UCSD-AML1 (cell line): Measurements from ENCODE around the gene BMPR2.
"Not testable (repeated sequence)": the region's sequence is repeated elsewhere in the genome, so short reads cannot be mapped to it uniquely, and the experiment has no call there.

Source experiments
- DNase-seq: peaks from one replicate; lab custom pipeline; 2025; ENCODE audit not compliant: unreplicated experiment; lab: John Stamatoyannopoulos, UW

Gene BMPR2

GRCh38 chr2:202519453-202519852 lies 143.3 kb downstream of the BMPR2 start:
- DNase-seq: no peak

GRCh38 chr2:202521470-202521869 lies 145.3 kb downstream of the BMPR2 start:
- DNase-seq: no peak

- no peak for DNase-seq
These were observed 153.3 kb downstream of the BMPR2 start for GRCh38 chr2:202529389-202529788.

- DNase-seq: no peak
These were observed 153.9 kb downstream of the BMPR2 start for GRCh38 chr2:202530038-202530437.

GRCh38 chr2:202535290-202535689 lies 159.2 kb downstream of the BMPR2 start:
- not testable (repeated sequence) for DNase-seq

GRCh38 chr2:202541137-202541536 lies 165.0 kb downstream of the BMPR2 start:
- no peak for DNase-seq

GRCh38 chr2:202542142-202542541 lies 166.0 kb downstream of the BMPR2 start:
- DNase-seq: no peak

GRCh38 chr2:202545523-202545922 lies 169.4 kb downstream of the BMPR2 start:
- no peak for DNase-seq

GRCh38 chr2:202545931-202546330 lies 169.8 kb downstream of the BMPR2 start:
- no peak for DNase-seq

- DNase-seq: not testable (repeated sequence)
These were observed 170.5 kb downstream of the BMPR2 start for GRCh38 chr2:202546499-202547141.

GRCh38 chr2:202548240-202548639 lies 172.1 kb downstream of the BMPR2 start:
- DNase-seq: no peak

GRCh38 chr2:202551000-202551399 lies 174.9 kb downstream of the BMPR2 start:
- DNase-seq: not testable (repeated sequence)

GRCh38 chr2:202555356-202555755 lies 179.2 kb downstream of the BMPR2 start:
- no peak for DNase-seq

GRCh38 chr2:202560200-202560599 lies 184.1 kb downstream of the BMPR2 start:
- no peak for DNase-seq

- DNase-seq: no peak
These were observed 188.1 kb downstream of the BMPR2 start for GRCh38 chr2:202564226-202564625.

GRCh38 chr2:202566286-202566685 lies 190.2 kb downstream of the BMPR2 start:
- no peak for DNase-seq

- DNase-seq: no peak
These were observed 198.4 kb downstream of the BMPR2 start for GRCh38 chr2:202574541-202574940.

GRCh38 chr2:202575194-202575593 lies 199.1 kb downstream of the BMPR2 start:
- DNase-seq: not testable (repeated sequence)

- DNase-seq: no peak
These were observed 201.4 kb downstream of the BMPR2 start for GRCh38 chr2:202577250-202578183.

- not testable (repeated sequence) for DNase-seq
These were observed 206.7 kb downstream of the BMPR2 start for GRCh38 chr2:202582846-202583245.

- DNase-seq: no peak
These were observed 207.6 kb downstream of the BMPR2 start for GRCh38 chr2:202583709-202584219.
